ENCODE measurements around the gene CCR6.

CCR6 gene

GRCh38 chr6:167122041-167122826 is 662 bp upstream of the CCR6 start:
- DNase-seq: no peak

GRCh38 chr6:167124753-167125152 is 1.9 kb downstream of the CCR6 start:
- DNase-seq: no peak

- DNase-seq: no peak
Measured at GRCh38 chr6:167125410-167125809, 2.5 kb downstream of the CCR6 start.

- no peak for DNase-seq
Measured at GRCh38 chr6:167125855-167126349, 3.0 kb downstream of the CCR6 start.

GRCh38 chr6:167127785-167128531 is 5.1 kb downstream of the CCR6 start:
- DNase-seq: no peak

- DNase-seq: no peak
Measured at GRCh38 chr6:167129159-167129558, 6.3 kb downstream of the CCR6 start.

- no peak for DNase-seq
Measured at GRCh38 chr6:167129562-167129961, 6.7 kb downstream of the CCR6 start.

- no peak for DNase-seq
Measured at GRCh38 chr6:167130008-167130677, 7.2 kb downstream of the CCR6 start.

- no peak for DNase-seq
Measured at GRCh38 chr6:167130712-167131684, 8.1 kb downstream of the CCR6 start.

- DNase-seq: no peak
Measured at GRCh38 chr6:167134448-167135328, 11.8 kb downstream of the CCR6 start.

GRCh38 chr6:167136376-167136775 is 13.5 kb downstream of the CCR6 start:
- no peak for DNase-seq

- no peak for DNase-seq
Measured at GRCh38 chr6:167137081-167137480, 14.2 kb downstream of the CCR6 start.

GRCh38 chr6:167137881-167138280 is 15.0 kb downstream of the CCR6 start:
- DNase-seq: no peak

- no peak for DNase-seq
Measured at GRCh38 chr6:167139761-167140160, 16.9 kb downstream of the CCR6 start.

GRCh38 chr6:167140589-167141474 is 17.9 kb downstream of the CCR6 start:
- DNase-seq: no peak

GRCh38 chr6:167141667-167142432 is 19.0 kb downstream of the CCR6 start:
- DNase-seq: no peak

- no peak for DNase-seq
Measured at GRCh38 chr6:167142433-167142761, 19.5 kb downstream of the CCR6 start.

GRCh38 chr6:167143041-167143440 is 20.1 kb downstream of the CCR6 start:
- DNase-seq: no peak

- DNase-seq: no peak
Measured at GRCh38 chr6:167145461-167145860, 22.6 kb downstream of the CCR6 start.

- peak; percentile 2 for DNase-seq
Measured at GRCh38 chr6:167146135-167146534, 23.2 kb downstream of the CCR6 start.
